ENCODE data around the gene CATSPERB.
"Not testable (repeated sequence)": the region's sequence is repeated elsewhere in the genome, so short reads cannot be mapped to it uniquely, and the experiment has no call there.

CATSPERB gene

GRCh38 chr14:91681118-91681517, 50.8 kb downstream of the CATSPERB start:
- Histone ChIP-seq H3K4me3 (ENCODE audit: insufficient read depth in 1 of 2, low read depth in 1 of 2, low read length in 2 of 2) (no peak overlapping the region), H3K36me3 (ENCODE audit: control insufficient read depth in 1 of 2, insufficient read depth in 2 of 2, low read depth in 1 of 2, low read length in 2 of 2) (no peaks in the 10 kb centered on the region), H3K9me3 (ENCODE audit: control insufficient read depth, low read length) (peaks cover 10% of the 10 kb centered on the region), H2AK5ac (ENCODE audit: low read length, severe bottlenecking) (no peak overlapping the region), H2BK120ac (ENCODE audit: low read depth, low read length) (no peak overlapping the region), H2BK15ac (ENCODE audit: low read depth, poor library complexity, severe bottlenecking) (no peak overlapping the region), H4K91ac (ENCODE audit: low read length) (no peak overlapping the region), H3K27ac (ENCODE audit: low read length, poor library complexity, severe bottlenecking) (no peak overlapping the region), H3K9ac (ENCODE audit: low read length) (no peak overlapping the region), H3K18ac (ENCODE audit: low read depth in 1 of 2, low read length in 2 of 2) (no peak overlapping the region), H3K4ac (ENCODE audit: low read depth in 1 of 2, low read length in 2 of 2) (no peak overlapping the region), H3K79me1 (replicated peaks; ENCODE audit: low read length, poor library complexity, severe bottlenecking) (no peaks in the 10 kb centered on the region), H2BK5ac (ENCODE audit: low read depth, low read length, poor library complexity, severe bottlenecking) (no peak overlapping the region), H2BK12ac (ENCODE audit: low read length in 2 of 2) (no peak overlapping the region), H3K14ac (ENCODE audit: low read length in 2 of 2) (no peak overlapping the region), H4K8ac (ENCODE audit: low read length) (no peak overlapping the region), H3K27me3 (ENCODE audit: control insufficient read depth in 1 of 2, insufficient read depth in 1 of 2, low read length in 2 of 2) (no peaks in the 10 kb centered on the region), H3K4me1 (ENCODE audit: control insufficient read depth, insufficient read depth, low read depth, low read length) (no peaks in the 10 kb centered on the region), H2AFZ (ENCODE audit: low read depth, low read length) (no peak overlapping the region), H3K23ac (ENCODE audit: low read length in 2 of 2) (no peak overlapping the region), H3K4me2 (ENCODE audit: low read length, poor library complexity, severe bottlenecking) (no peak overlapping the region)
- no peak for DNase-seq
- 58% methylated on average over 1 of the region's 4 CpGs for WGBS

GRCh38 chr14:91679273-91679672, 52.6 kb downstream of the CATSPERB start:
- H3K4me3 ChIP-seq (ENCODE audit: insufficient read depth in 1 of 2, low read depth in 1 of 2, low read length in 2 of 2) = no peak overlapping the region
- H4K8ac ChIP-seq (ENCODE audit: low read length) = no peak overlapping the region
- no peak overlapping the region for H2BK15ac ChIP-seq (ENCODE audit: low read depth, poor library complexity, severe bottlenecking)
- no peak overlapping the region for H3K18ac ChIP-seq (ENCODE audit: low read depth in 1 of 2, low read length in 2 of 2)
- H3K27me3 ChIP-seq (ENCODE audit: control insufficient read depth in 1 of 2, insufficient read depth in 1 of 2, low read length in 2 of 2) = peaks cover 0 to 3% of the 10 kb centered on the region in 2 experiments
- H3K4me1 ChIP-seq (ENCODE audit: control insufficient read depth, insufficient read depth, low read depth, low read length) = no peaks in the 10 kb centered on the region
- H3K9ac ChIP-seq (ENCODE audit: low read length) = no peak overlapping the region
- H3K27ac ChIP-seq (ENCODE audit: low read length, poor library complexity, severe bottlenecking) = no peak overlapping the region
- H4K91ac ChIP-seq (ENCODE audit: low read length) = no peak overlapping the region
- H3K79me1 ChIP-seq (replicated peaks; ENCODE audit: low read length, poor library complexity, severe bottlenecking) = no peaks in the 10 kb centered on the region
- no peak overlapping the region for H2AFZ ChIP-seq (ENCODE audit: low read depth, low read length)
- H3K4ac ChIP-seq (ENCODE audit: low read depth in 1 of 2, low read length in 2 of 2) = no peak overlapping the region
- no peak overlapping the region for H3K23ac ChIP-seq (ENCODE audit: low read length in 2 of 2)
- H3K9me3 ChIP-seq (ENCODE audit: control insufficient read depth, low read length) = peaks cover 10% of the 10 kb centered on the region
- H2AK5ac ChIP-seq (ENCODE audit: low read length, severe bottlenecking) = no peak overlapping the region
- no peak overlapping the region for H3K4me2 ChIP-seq (ENCODE audit: low read length, poor library complexity, severe bottlenecking)
- H3K14ac ChIP-seq (ENCODE audit: low read length in 2 of 2) = no peak overlapping the region
- no peaks in the 10 kb centered on the region for H3K36me3 ChIP-seq (ENCODE audit: control insufficient read depth in 1 of 2, insufficient read depth in 2 of 2, low read depth in 1 of 2, low read length in 2 of 2)
- no peak for DNase-seq
- H2BK12ac ChIP-seq (ENCODE audit: low read length in 2 of 2) = no peak overlapping the region
- H2BK120ac ChIP-seq (ENCODE audit: low read depth, low read length) = no peak overlapping the region
- H2BK5ac ChIP-seq (ENCODE audit: low read depth, low read length, poor library complexity, severe bottlenecking) = no peak overlapping the region

- H3K4me3 ChIP-seq (ENCODE audit: insufficient read depth in 1 of 2, low read depth in 1 of 2, low read length in 2 of 2); H3K4me1 ChIP-seq (ENCODE audit: control insufficient read depth, insufficient read depth, low read depth, low read length); H2BK120ac ChIP-seq (ENCODE audit: low read depth, low read length); H2BK5ac ChIP-seq (ENCODE audit: low read depth, low read length, poor library complexity, severe bottlenecking); H3K23ac ChIP-seq (ENCODE audit: low read length in 2 of 2); H2AK5ac ChIP-seq (ENCODE audit: low read length, severe bottlenecking); H2BK15ac ChIP-seq (ENCODE audit: low read depth, poor library complexity, severe bottlenecking); H3K4ac ChIP-seq (ENCODE audit: low read depth in 1 of 2, low read length in 2 of 2); H3K4me2 ChIP-seq (ENCODE audit: low read length, poor library complexity, severe bottlenecking); H3K18ac ChIP-seq (ENCODE audit: low read depth in 1 of 2, low read length in 2 of 2); H3K36me3 ChIP-seq (ENCODE audit: control insufficient read depth in 1 of 2, insufficient read depth in 2 of 2, low read depth in 1 of 2, low read length in 2 of 2); DNase-seq; H4K8ac ChIP-seq (ENCODE audit: low read length); H3K9me3 ChIP-seq (ENCODE audit: control insufficient read depth, low read length); H3K79me1 ChIP-seq (replicated peaks; ENCODE audit: low read length, poor library complexity, severe bottlenecking); H3K9ac ChIP-seq (ENCODE audit: low read length); H4K91ac ChIP-seq (ENCODE audit: low read length); H2BK12ac ChIP-seq (ENCODE audit: low read length in 2 of 2); H2AFZ ChIP-seq (ENCODE audit: low read depth, low read length); H3K27ac ChIP-seq (ENCODE audit: low read length, poor library complexity, severe bottlenecking); H3K14ac ChIP-seq (ENCODE audit: low read length in 2 of 2); H3K27me3 ChIP-seq (ENCODE audit: control insufficient read depth in 1 of 2, insufficient read depth in 1 of 2, low read length in 2 of 2): not testable (repeated sequence)
- 93% methylated on average over 3 of the region's 3 CpGs for WGBS
Observed at GRCh38 chr14:91677687-91678086, 54.2 kb downstream of the CATSPERB start.

GRCh38 chr14:91674911-91675310, 57.0 kb downstream of the CATSPERB start:
- Histone ChIP-seq H4K91ac (ENCODE audit: low read length) (no peak overlapping the region), H2AK5ac (ENCODE audit: low read length, severe bottlenecking) (no peak overlapping the region), H3K4me2 (ENCODE audit: low read length, poor library complexity, severe bottlenecking) (no peak overlapping the region), H2BK12ac (ENCODE audit: low read length in 2 of 2) (no peak overlapping the region), H3K18ac (ENCODE audit: low read depth in 1 of 2, low read length in 2 of 2) (no peak overlapping the region), H3K9ac (ENCODE audit: low read length) (no peak overlapping the region), H3K36me3 (ENCODE audit: control insufficient read depth in 1 of 2, insufficient read depth in 2 of 2, low read depth in 1 of 2, low read length in 2 of 2) (no peaks in the 10 kb centered on the region), H3K4me3 (ENCODE audit: insufficient read depth in 1 of 2, low read depth in 1 of 2, low read length in 2 of 2) (no peak overlapping the region), H2AFZ (ENCODE audit: low read depth, low read length) (no peak overlapping the region), H3K79me1 (replicated peaks; ENCODE audit: low read length, poor library complexity, severe bottlenecking) (no peaks in the 10 kb centered on the region), H3K23ac (ENCODE audit: low read length in 2 of 2) (no peak overlapping the region), H3K14ac (ENCODE audit: low read length in 2 of 2) (no peak overlapping the region), H3K9me3 (ENCODE audit: control insufficient read depth, low read length) (peaks cover 10% of the 10 kb centered on the region), H3K27me3 (ENCODE audit: control insufficient read depth in 1 of 2, insufficient read depth in 1 of 2, low read length in 2 of 2) (peaks cover 0 to 3% of the 10 kb centered on the region in 2 experiments), H3K4me1 (ENCODE audit: control insufficient read depth, insufficient read depth, low read depth, low read length) (no peaks in the 10 kb centered on the region), H3K4ac (ENCODE audit: low read depth in 1 of 2, low read length in 2 of 2) (no peak overlapping the region), H2BK15ac (ENCODE audit: low read depth, poor library complexity, severe bottlenecking) (no peak overlapping the region), H3K27ac (ENCODE audit: low read length, poor library complexity, severe bottlenecking) (no peak overlapping the region), H4K8ac (ENCODE audit: low read length) (no peak overlapping the region), H2BK5ac (ENCODE audit: low read depth, low read length, poor library complexity, severe bottlenecking) (no peak overlapping the region), H2BK120ac (ENCODE audit: low read depth, low read length) (no peak overlapping the region)
- DNase-seq = no peak
- WGBS = 82% methylated on average over 3 of the region's 3 CpGs
